GM03348 (cell line): ENCODE measurements around the gene KCNK4.
"Not testable (repeated sequence)": the region's sequence is repeated elsewhere in the genome, so short reads cannot be mapped to it uniquely, and the experiment has no call there.

Source experiments
- DNase-seq: peaks from one replicate; pipeline ENCODE4 v3.0.0; 2012; ENCODE audit warnings: low spot score

The KCNK4 gene

GRCh38 chr11:64306876-64307622, 15.9 kb downstream of the KCNK4 start:
- no peak for DNase-seq

DNA sequence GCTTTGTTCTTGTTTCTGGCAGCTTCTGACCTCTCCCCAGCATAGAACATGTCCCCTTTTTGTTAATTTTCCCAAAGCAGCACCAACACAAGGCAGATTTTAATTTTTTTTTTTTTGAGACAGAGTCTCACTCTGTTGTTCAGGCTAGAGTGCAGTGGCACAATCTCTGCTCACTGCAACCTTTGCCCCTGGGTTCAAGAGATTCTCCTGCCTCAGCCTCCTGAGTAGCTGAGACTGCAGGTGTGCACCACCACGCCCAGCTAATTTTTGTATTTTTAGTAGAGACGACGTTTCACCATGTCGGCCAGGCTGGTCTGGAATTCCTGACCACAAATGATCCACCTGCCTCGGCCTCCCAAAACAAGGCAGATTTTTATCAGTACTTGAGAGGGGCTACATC, 16.7 kb downstream of the KCNK4 start:
- not testable (repeated sequence) for DNase-seq

GRCh38 chr11:64312947-64313346, 21.8 kb downstream of the KCNK4 start:
- no peak for DNase-seq

DNA sequence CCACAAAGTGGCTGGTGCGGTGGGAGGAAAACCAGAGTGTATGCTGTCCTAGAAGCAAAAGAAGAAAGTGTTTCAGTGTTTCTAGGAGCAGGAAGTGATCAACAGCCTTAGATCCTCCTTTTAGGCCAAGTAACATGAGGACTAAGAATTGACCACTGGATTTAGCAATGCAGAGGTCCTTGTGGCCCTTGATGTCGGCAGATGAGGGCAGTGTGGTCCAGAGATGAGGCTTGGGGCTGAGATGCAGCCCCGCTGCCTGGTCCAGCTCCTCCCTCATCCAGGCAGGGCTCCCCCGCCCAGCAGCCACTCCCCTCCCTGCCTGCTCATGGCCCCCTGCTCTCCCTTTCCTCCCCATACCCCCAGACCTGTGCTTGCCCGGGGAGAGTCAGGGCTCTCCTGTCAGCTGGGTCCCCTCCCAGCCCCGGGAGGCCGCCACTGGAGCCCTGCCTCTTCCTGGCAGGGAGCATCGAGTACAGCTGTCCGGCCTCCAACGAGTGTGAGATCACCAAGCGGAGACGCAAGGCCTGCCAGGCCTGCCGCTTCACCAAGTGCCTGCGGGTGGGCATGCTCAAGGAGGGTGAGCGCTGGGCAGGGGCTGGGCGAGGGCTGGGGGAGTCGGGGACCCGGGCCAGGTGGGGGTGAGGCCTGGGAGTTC, 22.5 kb downstream of the KCNK4 start:
- DNase-seq: peak; percentile 57

DNA sequence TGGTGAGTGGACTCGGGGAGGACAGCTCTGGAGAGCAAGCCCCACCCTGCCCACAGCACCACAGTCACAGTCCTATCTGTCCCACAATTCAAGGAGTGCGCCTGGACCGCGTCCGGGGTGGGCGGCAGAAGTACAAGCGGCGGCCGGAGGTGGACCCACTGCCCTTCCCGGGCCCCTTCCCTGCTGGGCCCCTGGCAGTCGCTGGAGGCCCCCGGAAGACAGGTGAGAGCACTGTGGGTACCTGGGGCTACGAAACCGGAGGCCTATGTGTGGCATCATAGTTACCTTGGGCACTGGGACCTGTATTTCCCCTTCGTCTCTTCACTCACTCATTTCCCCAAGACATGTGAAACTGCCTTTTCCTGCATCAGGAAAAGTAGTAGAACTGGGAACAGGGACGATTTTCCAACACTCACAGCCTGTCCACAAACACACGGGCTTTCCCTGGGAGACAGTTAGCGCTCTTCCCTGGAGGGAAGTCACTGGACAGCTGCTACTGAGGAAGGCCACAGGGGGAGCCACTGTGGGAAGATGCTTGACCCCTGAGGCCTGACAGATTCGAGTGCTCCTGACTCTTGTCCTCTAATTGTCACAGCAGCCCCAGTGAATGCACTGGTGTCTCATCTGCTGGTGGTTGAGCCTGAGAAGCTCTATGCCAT, 23.2 kb downstream of the KCNK4 start:
- DNase-seq: no peak

DNA sequence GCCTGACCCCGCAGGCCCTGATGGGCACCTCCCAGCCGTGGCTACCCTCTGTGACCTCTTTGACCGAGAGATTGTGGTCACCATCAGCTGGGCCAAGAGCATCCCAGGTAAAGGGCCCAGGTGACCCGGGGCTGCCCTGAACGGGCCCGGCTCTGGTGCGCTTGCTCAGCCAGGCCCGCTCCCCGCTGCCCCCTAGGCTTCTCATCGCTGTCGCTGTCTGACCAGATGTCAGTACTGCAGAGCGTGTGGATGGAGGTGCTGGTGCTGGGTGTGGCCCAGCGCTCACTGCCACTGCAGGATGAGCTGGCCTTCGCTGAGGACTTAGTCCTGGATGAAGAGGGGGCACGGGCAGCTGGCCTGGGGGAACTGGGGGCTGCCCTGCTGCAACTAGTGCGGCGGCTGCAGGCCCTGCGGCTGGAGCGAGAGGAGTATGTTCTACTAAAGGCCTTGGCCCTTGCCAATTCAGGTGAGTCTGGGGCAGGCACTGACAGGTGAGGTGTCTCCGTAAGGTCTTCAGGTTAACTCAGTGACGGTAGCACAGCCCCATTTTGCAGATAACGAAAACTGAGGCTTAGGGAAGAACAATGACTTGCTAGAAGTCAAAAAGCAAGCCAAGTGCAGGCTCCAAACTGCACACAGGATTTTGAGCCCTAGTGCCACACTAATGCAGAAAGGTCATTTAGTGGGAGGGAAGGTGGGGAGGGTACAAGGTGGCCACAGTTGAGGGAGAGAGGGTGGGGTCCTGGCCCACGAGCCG, 23.9 kb downstream of the KCNK4 start:
- no peak for DNase-seq

- DNase-seq: not testable (repeated sequence)
Measured at GRCh38 chr11:64315667-64316526, 24.8 kb downstream of the KCNK4 start.

GRCh38 chr11:64316672-64317324, 25.7 kb downstream of the KCNK4 start:
- DNase-seq: no peak

DNA sequence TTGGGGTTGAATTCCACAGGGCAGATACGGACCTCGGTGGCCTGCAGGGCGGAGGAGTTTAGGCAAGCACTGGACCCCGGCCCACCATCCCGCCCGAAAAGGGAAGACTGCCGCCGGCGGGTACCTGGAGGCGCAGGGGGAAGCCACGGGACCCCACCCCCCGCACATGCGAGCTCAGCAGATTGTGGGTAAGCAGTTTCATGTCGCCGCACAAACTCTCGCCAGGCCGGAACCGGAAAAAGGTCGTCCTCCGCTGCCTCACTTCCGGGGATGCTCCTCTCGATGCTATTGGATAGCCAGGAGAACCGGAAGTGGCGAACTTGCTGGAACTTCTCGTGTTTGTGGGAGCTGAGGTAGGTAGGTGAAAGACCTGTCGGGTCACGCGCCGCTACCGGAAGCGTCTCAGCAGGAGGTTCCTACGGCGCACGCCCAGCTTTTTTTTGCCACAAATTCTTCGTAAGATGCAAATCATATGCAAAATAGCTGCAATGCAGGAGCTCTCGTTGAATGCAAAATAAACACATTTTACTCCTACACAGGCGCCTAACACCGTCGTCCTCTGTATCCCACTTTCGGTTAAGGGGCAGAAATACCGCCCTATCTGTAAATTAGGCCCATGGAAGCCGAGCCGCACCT, 26.3 kb downstream of the KCNK4 start, which contains the start of gene TRMT112:
TRMT112 (minus strand) TSS at position 235 of the 636 bp plus-strand sequence; CDS start at position 202, 33 bp downstream.
- DNase-seq: peak; percentile 92

DNA sequence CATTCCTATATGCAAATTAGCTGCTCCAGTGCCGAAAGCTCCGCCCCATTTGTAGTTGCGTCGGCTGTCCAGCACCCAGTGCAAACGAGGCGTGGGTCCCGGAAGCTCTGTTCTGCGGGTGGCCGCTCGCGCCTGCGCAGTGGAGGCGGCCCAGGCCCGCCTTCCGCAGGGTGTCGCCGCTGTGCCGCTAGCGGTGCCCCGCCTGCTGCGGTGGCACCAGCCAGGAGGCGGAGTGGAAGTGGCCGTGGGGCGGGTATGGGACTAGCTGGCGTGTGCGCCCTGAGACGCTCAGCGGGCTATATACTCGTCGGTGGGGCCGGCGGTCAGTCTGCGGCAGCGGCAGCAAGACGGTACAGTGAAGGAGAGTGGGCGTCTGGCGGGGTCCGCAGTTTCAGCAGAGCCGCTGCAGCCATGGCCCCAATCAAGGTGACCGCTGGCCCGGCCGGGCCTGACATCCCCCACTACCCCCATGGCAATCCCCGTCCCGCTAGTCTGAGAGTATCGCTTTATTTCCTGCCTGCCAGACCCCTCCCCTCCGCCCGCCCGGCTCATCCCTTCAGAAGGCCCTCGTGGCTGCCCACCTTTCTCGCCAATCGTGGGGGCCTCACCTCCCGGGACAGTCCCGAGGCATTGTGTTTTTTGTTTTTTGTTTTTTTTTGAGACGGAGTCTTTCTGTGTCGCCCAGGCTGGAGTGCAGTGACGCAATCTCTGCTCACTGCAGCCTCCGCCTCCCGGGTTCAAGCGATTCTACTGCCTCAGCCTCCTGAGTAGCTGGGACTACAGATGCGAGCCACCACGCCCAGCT, 27.1 kb downstream of the KCNK4 start, which contains the start of gene PRDX5:
PRDX5 (plus strand) TSS at position 161 of the 805 bp plus-strand sequence; CDS start at position 256, 95 bp downstream.
- peak; percentile 98 for DNase-seq

DNA sequence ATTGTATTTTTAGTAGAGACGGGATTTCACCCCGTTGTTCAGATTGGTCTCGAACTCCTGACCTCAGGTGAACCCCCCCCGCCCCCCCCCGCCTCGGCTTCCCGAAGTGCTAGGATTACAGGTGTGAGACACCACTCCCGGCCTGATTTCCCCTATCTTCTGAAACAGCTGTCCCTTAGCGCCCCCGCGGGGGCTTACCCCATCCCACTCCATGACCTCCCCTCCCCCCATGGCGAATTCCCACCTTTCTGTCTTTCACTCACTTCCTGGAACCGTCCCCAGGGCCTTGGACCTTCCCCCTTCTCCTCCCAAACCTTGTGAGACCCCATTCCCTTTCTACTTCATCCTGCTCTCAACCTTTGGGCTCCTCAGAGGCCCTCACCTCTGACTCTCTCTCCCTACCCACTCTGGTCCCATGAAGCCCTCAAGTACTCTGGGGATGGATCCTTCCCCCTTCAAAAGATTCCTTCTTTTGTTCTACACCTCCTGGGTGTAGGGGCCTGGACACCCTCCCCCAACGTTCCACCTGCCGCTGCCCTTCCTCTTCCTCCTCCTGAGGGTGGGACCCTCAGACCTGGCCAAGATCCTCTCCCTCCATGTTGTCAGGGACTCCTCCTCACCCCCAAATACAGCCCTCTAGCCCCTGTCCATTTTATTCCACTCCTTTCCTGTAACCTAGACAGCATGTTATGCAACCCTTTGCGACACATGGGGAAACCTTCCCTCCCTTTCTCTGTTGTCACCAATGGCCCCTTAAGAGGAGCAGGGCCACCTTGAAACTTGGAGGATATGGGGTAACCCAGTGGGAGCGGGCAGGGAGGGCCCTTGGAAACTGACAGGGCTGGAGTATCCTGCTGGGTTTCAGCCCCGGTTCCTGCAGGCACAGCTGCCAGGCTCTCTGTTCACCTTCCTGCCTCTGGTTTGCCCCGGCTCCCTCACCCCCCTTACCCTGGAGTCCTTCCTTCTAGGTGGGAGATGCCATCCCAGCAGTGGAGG, 28.0 kb downstream of the KCNK4 start:
- no peak for DNase-seq

- no peak for DNase-seq
Measured at GRCh38 chr11:64320556-64320955, 29.5 kb downstream of the KCNK4 start.

GRCh38 chr11:64321026-64321425, 29.9 kb downstream of the KCNK4 start:
- DNase-seq: no peak

- DNase-seq: no peak
Measured at GRCh38 chr11:64321533-64321932, 30.4 kb downstream of the KCNK4 start.

- DNase-seq: no peak
Measured at GRCh38 chr11:64322925-64323260, 31.8 kb downstream of the KCNK4 start.

DNA sequence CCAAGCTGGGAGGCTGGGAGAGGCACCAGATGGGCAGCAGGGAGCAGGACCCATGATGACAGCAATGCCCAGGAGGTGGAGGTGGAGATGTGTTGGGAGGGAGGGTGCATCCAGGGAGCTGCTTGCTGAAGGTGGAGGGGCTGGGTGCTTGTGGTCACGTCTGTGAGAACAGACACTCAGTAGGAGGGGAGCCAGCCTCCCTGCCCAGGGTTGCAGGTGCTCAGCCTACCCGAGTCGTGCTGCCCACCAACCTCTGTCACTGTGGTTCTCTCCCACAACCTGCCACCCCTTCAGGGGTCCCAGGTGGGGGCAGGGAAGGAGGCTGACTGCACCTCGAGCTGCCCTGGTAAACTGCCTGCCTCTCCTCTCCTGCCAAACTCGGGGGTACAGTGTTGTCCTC, 32.3 kb downstream of the KCNK4 start:
- DNase-seq: no peak

DNA sequence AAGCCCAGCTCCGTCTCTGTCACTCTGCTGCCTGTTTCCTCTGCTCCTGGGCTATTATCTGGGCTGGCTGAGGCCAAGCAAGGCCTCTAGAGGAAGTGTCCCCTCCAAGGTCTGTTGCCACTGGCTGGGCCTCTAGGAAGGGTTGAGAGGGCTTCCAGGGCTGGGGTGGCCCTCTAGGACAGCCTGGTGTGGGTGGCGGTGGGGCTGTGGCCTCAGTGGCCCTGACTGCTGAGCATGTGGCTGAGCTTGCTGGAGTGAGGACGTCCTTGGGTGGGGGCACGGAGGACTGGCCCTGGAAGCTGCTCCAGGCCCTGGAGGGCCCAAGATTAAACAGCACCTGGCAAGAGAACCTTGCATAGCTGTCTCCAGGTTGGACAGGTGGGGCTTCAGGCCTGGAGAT, 32.9 kb downstream of the KCNK4 start:
- DNase-seq: not testable (repeated sequence)
